OCI-LY7 (cell line): ENCODE results near the gene RGS19. TPM values are rescaled to one million over a fixed set of nuclear protein-coding genes. Genes with fewer than 3 reads are reported as not detected.

Experiments used
- BruUV-seq: library from RNA; stranded (reverse); fragments of 400-500 nt; replicated peaks from 2 replicates; lab custom pipeline; 2021; lab: Mats Ljungman, UMichigan
- CTCF ChIA-PET: fragments of 300-600 bp; sonication (Branson Sonifier 250); formaldehyde crosslinking; loops from one replicate; lab custom pipeline; 2022; ENCODE audit warnings: antibody characterized with exemption; ENCODE audit not compliant: unreplicated experiment; lab: Charles Lee
- POLR2A ChIA-PET: fragments of 300-600 bp; sonication (Branson Sonifier 250); formaldehyde crosslinking; loops from one replicate; lab custom pipeline; 2022; ENCODE audit warnings: antibody characterized with exemption; lab: Charles Lee
- DNase-seq: peaks from one replicate; pipeline ENCODE4 v3.0.0-alpha.2; 2015; ENCODE audit warnings: low spot score
- H2AFZ ChIP-seq: fragments of 200-600 bp; sonication (generic), shearing (Covaris generic); 2 replicates; pipeline ENCODE4 v1.6.1; 2014; ENCODE audit warnings: mild to moderate bottlenecking, antibody characterized with exemption, low read length, moderate library complexity
- H3K27ac ChIP-seq: fragments of 200-600 bp; sonication (generic); 2 replicates; pipeline ENCODE4 v1.5.1; 2014; ENCODE audit warnings: mixed run types, low read depth, mild to moderate bottlenecking, moderate library complexity, low read length, inconsistent platforms; ENCODE audit not compliant: poor library complexity, severe bottlenecking
- H3K36me3 ChIP-seq: fragments of 200-600 bp; sonication (generic); 2 replicates; pipeline ENCODE4 v1.6.1; 2014; ENCODE audit warnings: mild to moderate bottlenecking, antibody characterized with exemption, low read length, moderate library complexity, mixed read lengths; ENCODE audit not compliant: insufficient read depth
- H3K4me1 ChIP-seq: fragments of 200-600 bp; sonication (generic); 2 replicates; pipeline ENCODE4 v1.5.1; 2014; ENCODE audit warnings: mild to moderate bottlenecking, low read length; ENCODE audit not compliant: insufficient read depth, poor library complexity, severe bottlenecking
- H3K4me2 ChIP-seq: fragments of 200-600 bp; sonication (generic); 2 replicates; pipeline ENCODE4 v1.6.1; 2014; ENCODE audit warnings: mild to moderate bottlenecking, low read length
- H3K4me3 ChIP-seq: fragments of 200-600 bp; sonication (generic); 2 replicates; pipeline ENCODE4 v1.5.1; 2014; ENCODE audit warnings: mild to moderate bottlenecking, low read depth, low read length; ENCODE audit not compliant: poor library complexity, severe bottlenecking
- H3K79me2 ChIP-seq: fragments of 200-600 bp; sonication (generic); 2 replicates; pipeline ENCODE4 v1.6.1; 2016; ENCODE audit warnings: low read depth, mild to moderate bottlenecking, low read length, moderate library complexity, mixed read lengths; ENCODE audit not compliant: insufficient read depth
- H3K9me2 ChIP-seq: fragments of 200-600 bp; sonication (generic); 2 replicates; pipeline ENCODE4 v1.6.1; 2016; ENCODE audit warnings: mild to moderate bottlenecking, low read length, mixed read lengths; ENCODE audit not compliant: insufficient read depth
- H3K9me3 ChIP-seq: fragments of 200-600 bp; sonication (generic); 2 replicates; pipeline ENCODE4 v1.6.1; 2014; ENCODE audit warnings: mild to moderate bottlenecking, mixed run types, low read length, mixed read lengths
- H4K20me1 ChIP-seq: fragments of 200-600 bp; sonication (generic); 2 replicates; pipeline ENCODE4 v1.6.1; 2014; ENCODE audit warnings: mild to moderate bottlenecking, antibody characterized with exemption, low read length, moderate library complexity, mixed read lengths; ENCODE audit not compliant: insufficient read depth
- CTCF ChIP-seq: fragments of 200-600 bp; sonication (generic); conservative IDR thresholded peaks from 2 replicates; pipeline ENCODE4 v1.5.1; 2014; ENCODE audit warnings: mild to moderate bottlenecking, antibody characterized with exemption, low read length, moderate library complexity, mixed read lengths
- EZH2phosphoT487 ChIP-seq: fragments of 200-600 bp; sonication (generic); IDR thresholded peaks from 2 replicates; pipeline ENCODE4 v1.6.1; 2018; ENCODE audit warnings: low read depth, borderline replicate concordance, mild to moderate bottlenecking, mixed run types, antibody characterized with exemption, low read length, moderate library complexity, mixed read lengths
- intact Hi-C: fragments of 100-400 bp; cut with micrococcal nuclease; formaldehyde crosslinking; loops from one replicate; pipeline ENCODE4 v1.10.0; 2022; ENCODE audit not compliant: unreplicated experiment
- total RNA-seq, 2 experiments: library from RNA; depleted of rRNA in 1 of 2; stranded (reverse); fragments of >200 nt in 1 of 2; shearing (Covaris generic) in 1 of 2; gene quantifications; 2 replicates each; pipeline ENCODE4 v1.2.3, GENCODE V29; 2014 to 2022

RGS19 gene
- total RNA-seq, 2 experiments from 2014 or later: 69.4 to 106 TPM

DNA sequence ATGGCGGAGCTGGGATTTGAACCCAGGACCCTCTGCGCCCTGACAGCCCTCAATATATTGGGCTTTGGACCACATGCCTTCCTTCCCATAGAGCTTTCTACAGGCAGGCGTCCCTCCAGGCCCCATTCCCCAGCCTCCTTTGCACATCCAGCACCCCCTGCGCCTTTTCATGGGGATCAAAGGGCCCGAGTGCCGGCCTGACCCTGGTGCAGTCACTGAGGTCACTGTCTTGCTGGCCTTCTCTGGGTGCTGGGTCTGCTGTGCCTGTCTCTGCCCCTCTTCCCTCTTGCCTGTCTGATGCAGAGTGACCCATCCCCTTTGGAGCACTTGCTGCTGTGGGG, 2.3 kb upstream of the RGS19 start:
- Histone ChIP-seq H3K4me1 (peaks cover 38% of the 10 kb centered on the region), H3K4me2 (no peak overlapping the region), H3K36me3 (peaks cover under 1% of the 10 kb centered on the region; the same call in 1 of the 2 replicates), H3K27ac (no peak overlapping the region), H3K9me3 (no peaks in the 10 kb centered on the region), H3K4me3 (no peak overlapping the region), H3K9me2 (no peaks in the 10 kb centered on the region), H3K79me2 (peaks cover 12% of the 10 kb centered on the region; the same call in 1 of the 2 replicates), H2AFZ (no peak overlapping the region), H4K20me1 (no peaks in the 10 kb centered on the region)
- BruUV-seq: no TSS peak
- intact Hi-C loops: no loop called here
- no peak for TF ChIP-seq EZH2phosphoT487
- TF ChIP-seq CTCF: no peak
- no peak for DNase-seq
- ChIA-PET POLR2A (no interaction called here), CTCF (interaction anchor here (0.5 kb wide), 1 partner anchor 39 kb away, joined by 4 read pairs; no protein-coding TSS in a partner anchor)

DNA sequence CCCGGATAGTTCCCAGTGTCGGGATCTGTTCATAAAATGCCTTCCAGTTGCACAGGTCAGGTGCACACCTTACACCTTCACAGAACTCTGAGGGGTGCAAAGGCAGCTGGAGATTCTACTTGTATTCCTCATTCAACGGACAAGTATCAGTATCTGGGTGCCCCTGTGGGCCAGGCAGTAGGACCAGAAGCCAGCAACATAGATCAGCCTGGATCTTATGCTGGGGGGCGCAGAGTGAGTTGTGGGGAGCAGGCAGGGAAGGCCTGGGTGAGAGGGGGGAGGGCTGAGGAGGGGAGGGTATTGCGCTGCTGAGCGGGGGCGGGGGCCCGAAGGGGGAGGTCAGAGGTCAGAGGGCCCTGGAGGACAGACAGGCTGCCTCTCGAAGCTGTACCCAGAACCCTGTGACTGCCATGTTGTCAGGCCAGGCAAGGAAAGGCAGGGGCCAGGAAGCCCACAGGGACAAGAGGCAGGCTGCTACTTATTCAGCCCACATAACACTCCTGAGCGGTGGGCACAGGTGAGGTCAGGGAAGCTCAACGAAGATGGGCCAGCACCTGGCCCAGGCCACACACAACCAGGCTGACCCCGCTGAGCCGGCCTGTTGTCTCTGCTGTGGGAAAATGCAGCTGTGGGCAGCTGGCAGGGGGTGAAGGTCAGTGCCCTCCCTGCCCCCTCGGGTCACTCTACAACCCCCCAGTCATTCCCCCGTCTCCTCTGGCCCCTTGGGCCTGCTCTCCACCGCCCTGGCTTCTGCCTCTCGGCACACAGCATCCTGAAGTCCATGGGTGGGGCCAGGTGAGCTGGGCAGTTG, 1.7 kb upstream of the RGS19 start:
- TF ChIP-seq CTCF (no peak), EZH2phosphoT487 (no peak)

More for the DNA sequence above, 1.7 kb upstream of the RGS19 start:
- CTCF ChIA-PET: interaction anchor here (0.5 to 0.6 kb wide), 2 partner anchors 39 to 1474 kb away, joined by 4 read pairs; no protein-coding TSS in a partner anchor
- POLR2A ChIA-PET: no interaction called here
- no peak for DNase-seq
- Histone ChIP-seq H3K9me3 (no peaks in the 10 kb centered on the region), H3K9me2 (no peaks in the 10 kb centered on the region), H3K79me2 (peaks cover 13% of the 10 kb centered on the region; the same call in 1 of the 2 replicates), H3K36me3 (peaks cover 7% of the 10 kb centered on the region; the same call in 1 of the 2 replicates), H2AFZ (no peak overlapping the region), H3K27ac (no peak overlapping the region), H4K20me1 (no peaks in the 10 kb centered on the region), H3K4me2 (peak overlapping the region; percentile 87), H3K4me3 (peak overlapping the region; percentile 76), H3K4me1 (peaks cover 44% of the 10 kb centered on the region)
- intact Hi-C loops: no loop called here
- no TSS peak for BruUV-seq
